HFFc6 (cell line): Measurements from ENCODE around the gene HES2. TPM values are rescaled to one million over a fixed set of nuclear protein-coding genes. Genes with fewer than 3 reads are reported as not detected.
A peak's percentile ranks its signal among the peaks of the same experiment; 100 is the strongest.

Source experiments
- DNase-seq: peaks from one replicate; pipeline ENCODE4 v3.0.0-alpha.2; 2018
- H3K27ac Mint-ChIP-seq: 2 replicates; pipeline ENCODE4 v1.8.0; 2020; ENCODE audit warnings: mild to moderate bottlenecking, mixed read lengths
- H3K27me3 Mint-ChIP-seq: 2 replicates; pipeline ENCODE4 v1.8.0; 2021; ENCODE audit warnings: mild to moderate bottlenecking, moderate library complexity, mixed read lengths; ENCODE audit not compliant: insufficient read depth
- H3K36me3 Mint-ChIP-seq: 2 replicates; pipeline ENCODE4 v1.8.0; 2021; ENCODE audit warnings: low read depth, mixed read lengths
- H3K4me1 Mint-ChIP-seq: 2 replicates; pipeline ENCODE4 v1.8.0; 2020; ENCODE audit warnings: low read depth, mixed read lengths
- H3K4me3 Mint-ChIP-seq: 2 replicates; pipeline ENCODE4 v1.8.0; 2020; ENCODE audit warnings: mild to moderate bottlenecking, moderate library complexity, mixed read lengths
- H3K9me3 Mint-ChIP-seq: 2 replicates; pipeline ENCODE4 v1.8.0; 2020; ENCODE audit warnings: mild to moderate bottlenecking, mixed read lengths
- CTCF ChIP-seq: fragments of 200-600 bp; sonication (generic); IDR thresholded peaks from 2 replicates; pipeline ENCODE4 v1.5.0; 2021; ENCODE audit warnings: antibody characterized with exemption, mild to moderate bottlenecking
- total RNA-seq, 6 experiments: library from RNA; stranded (reverse); fragmentation: NEBNext Ultra II Directional; extraction: Animal tissue kit (Norgen Biotek cat#: 25700); gene quantifications; 2 replicates in 1 of 6; 3 replicates in 5 of 6; pipeline ENCODE4 v1.2.3, GENCODE V29; 2021

Gene HES2
- total RNA-seq, 6 experiments from 2014 or later = 0.14 to 0.35 (median 0.30) TPM; not detected in 2

GRCh38 chr1:6445062-6445763 is 25.5 kb upstream of the HES2 start:
- Mint-ChIP-seq H3K4me1 (no peaks in the 10 kb centered on the region), H3K9me3 (no peaks in the 10 kb centered on the region), H3K27ac (no peak overlapping the region), H3K27me3 (peaks cover 28% of the 10 kb centered on the region), H3K36me3 (no peaks in the 10 kb centered on the region), H3K4me3 (no peak overlapping the region)
- peak; percentile 11 for DNase-seq
- TF ChIP-seq CTCF = peak; percentile 77

GRCh38 chr1:6444377-6444776 is 24.7 kb upstream of the HES2 start:
- DNase-seq = no peak
- Mint-ChIP-seq H3K9me3 (no peaks in the 10 kb centered on the region), H3K4me3 (no peak overlapping the region), H3K4me1 (no peaks in the 10 kb centered on the region), H3K36me3 (no peaks in the 10 kb centered on the region), H3K27ac (no peak overlapping the region), H3K27me3 (peaks cover 24% of the 10 kb centered on the region)
- no peak for TF ChIP-seq CTCF

- Mint-ChIP-seq H3K27me3 (peaks cover 26% of the 10 kb centered on the region), H3K36me3 (no peaks in the 10 kb centered on the region), H3K4me1 (no peaks in the 10 kb centered on the region), H3K27ac (no peak overlapping the region), H3K4me3 (no peak overlapping the region), H3K9me3 (no peaks in the 10 kb centered on the region)
- no peak for TF ChIP-seq CTCF
- no peak for DNase-seq
These were observed 23.8 kb upstream of the HES2 start for GRCh38 chr1:6443339-6444115.

- Mint-ChIP-seq H3K4me3 (no peak overlapping the region), H3K27ac (no peak overlapping the region), H3K4me1 (peaks cover 5% of the 10 kb centered on the region; the same call in 1 of the 2 replicates), H3K36me3 (no peaks in the 10 kb centered on the region), H3K9me3 (no peaks in the 10 kb centered on the region), H3K27me3 (peaks cover 22% of the 10 kb centered on the region)
- DNase-seq = no peak
- no peak for TF ChIP-seq CTCF
These were observed 21.9 kb upstream of the HES2 start for GRCh38 chr1:6441586-6441985.

- Mint-ChIP-seq H3K36me3 (no peaks in the 10 kb centered on the region), H3K4me1 (peaks cover 5% of the 10 kb centered on the region; the same call in 1 of the 2 replicates), H3K9me3 (no peaks in the 10 kb centered on the region), H3K27ac (no peak overlapping the region), H3K4me3 (no peak overlapping the region), H3K27me3 (peaks cover 24% of the 10 kb centered on the region)
- DNase-seq = peak; percentile 21
- TF ChIP-seq CTCF = peak; percentile 66; the same call in 1 of the 2 replicates
These were observed 20.7 kb upstream of the HES2 start for GRCh38 chr1:6440198-6441126.
